ENCODE data around the gene SORT1. TPM values are rescaled to one million over a fixed set of nuclear protein-coding genes. Genes with fewer than 3 reads are reported as not detected.

The SORT1 gene
- total and polyA plus RNA-seq, 10 donors, result 2.0 to 63.9 (median 35.0) TPM

GRCh38 chr1:109261006-109261405, 136.7 kb downstream of the SORT1 start:
- Histone ChIP-seq H3K27me3 (replicated peaks in 1 of 7) (peaks cover 0 to 10% (median 0%) of the 10 kb centered on the region in 7 donors), H3K9me3 (no peaks in the 10 kb centered on the region), H3K36me3 (no peaks in the 10 kb centered on the region), H3K4me1 (peaks cover 0 to 11% (median 7%) of the 10 kb centered on the region in 6 donors), H3K4me3 (no peak overlapping the region), H3K27ac (no peak overlapping the region)
- 80 to 97% (median 88%) methylated on average over 9 to 16 of the region's 16 CpGs for WGBS, 5 donors
- no peak for TF ChIP-seq POLR2A (IDR thresholded peaks at IDR 0.05)
- no peak for TF ChIP-seq CTCF (IDR thresholded peaks at IDR 0.05 in 8 of 11, conservative IDR thresholded peaks at IDR 0.05 in 3 of 11)
- TF ChIP-seq POLR2AphosphoS5 (IDR thresholded peaks at IDR 0.05), result no peak
- DNase-seq, result no peak
- intact Hi-C loops (cut with DNase I; ENCODE audit: low total_unique reads), result no loop called here

GRCh38 chr1:109259674-109260557, 137.8 kb downstream of the SORT1 start:
- Histone ChIP-seq H3K27me3 (replicated peaks in 1 of 7) (peaks cover 0 to 15% (median 0%) of the 10 kb centered on the region in 7 donors), H3K36me3 (no peaks in the 10 kb centered on the region), H3K27ac (no peak overlapping the region), H3K9me3 (no peaks in the 10 kb centered on the region), H3K4me1 (peaks cover 0 to 16% (median 9%) of the 10 kb centered on the region in 6 donors), H3K4me3 (no peak overlapping the region)
- WGBS, 5 donors, result 69 to 86% (median 78%) methylated on average over 7 of the region's 7 CpGs
- no peak for DNase-seq
- intact Hi-C loops (cut with DNase I; ENCODE audit: low total_unique reads), result no loop called here
- TF ChIP-seq POLR2AphosphoS5 (IDR thresholded peaks at IDR 0.05), result no peak
- TF ChIP-seq CTCF (IDR thresholded peaks at IDR 0.05 in 8 of 11, conservative IDR thresholded peaks at IDR 0.05 in 3 of 11), result no peak
- TF ChIP-seq POLR2A (IDR thresholded peaks at IDR 0.05), result no peak

Other genes with a start within 250 kb of the SORT1 start
- 100 to 1,000 TPM in 3 of 7 donors, 10 to 100 TPM in 4; 98.5 to 138 (median 99.4) TPM for gene SARS1, start 184.0 kb downstream of the SORT1 start, total RNA-seq
- gene SARS1, start 184.0 kb downstream of the SORT1 start, polyA plus RNA-seq, result 10 to 100 TPM; 47.2 to 63.2 (median 50.1) TPM
- gene CELSR2, start 148.4 kb downstream of the SORT1 start, total RNA-seq, result 1 to 10 TPM in 5 of 7 donors, under 1 TPM in 2; 0.79 to 2.9 (median 1.4) TPM
- under 1 TPM; 0.20 to 0.54 (median 0.46) TPM for gene CELSR2, start 148.4 kb downstream of the SORT1 start, polyA plus RNA-seq
- 1 to 10 TPM; 2.0 to 9.3 (median 3.1) TPM for gene PSRC1, start 114.8 kb downstream of the SORT1 start, total RNA-seq
- gene PSRC1, start 114.8 kb downstream of the SORT1 start, polyA plus RNA-seq, result 1 to 10 TPM; 3.5 to 3.9 (median 3.5) TPM
- gene MYBPHL, start 90.9 kb downstream of the SORT1 start, total RNA-seq, result not detected
- not detected for gene MYBPHL, start 90.9 kb downstream of the SORT1 start, polyA plus RNA-seq
- 10 to 100 TPM; 29.9 to 87.0 (median 62.2) TPM for gene PSMA5, start 28.5 kb upstream of the SORT1 start, total RNA-seq
- gene PSMA5, start 28.5 kb upstream of the SORT1 start, polyA plus RNA-seq, result 10 to 100 TPM; 35.8 to 63.9 (median 61.2) TPM
- 1 to 10 TPM in 5 of 7 donors, under 1 TPM in 2; 0.46 to 2.5 (median 1.3) TPM for gene SYPL2, start 68.6 kb upstream of the SORT1 start, total RNA-seq
- under 1 TPM; 0.26 to 0.51 (median 0.41) TPM for gene SYPL2, start 68.6 kb upstream of the SORT1 start, polyA plus RNA-seq
- 10 to 100 TPM in 2 of 7 donors, 1 to 10 TPM in 5; 7.9 to 11.9 (median 8.7) TPM for gene ATXN7L2, start 86.0 kb upstream of the SORT1 start, total RNA-seq
- 10 to 100 TPM in 2 of 3 donors, 1 to 10 TPM in 1; 7.1 to 16.8 (median 12.2) TPM for gene ATXN7L2, start 86.0 kb upstream of the SORT1 start, polyA plus RNA-seq
- gene CYB561D1, start 96.2 kb upstream of the SORT1 start, total RNA-seq, result 10 to 100 TPM in 6 of 7 donors, 1 to 10 TPM in 1; 8.6 to 17.6 (median 13.7) TPM
- 1 to 10 TPM; 4.5 to 8.0 (median 6.0) TPM for gene CYB561D1, start 96.2 kb upstream of the SORT1 start, polyA plus RNA-seq
- 1 to 10 TPM; 3.7 to 8.5 (median 6.0) TPM for gene AMIGO1, start 111.8 kb upstream of the SORT1 start, total RNA-seq
- gene AMIGO1, start 111.8 kb upstream of the SORT1 start, polyA plus RNA-seq, result under 1 TPM; 0.57 to 0.99 (median 0.67) TPM
- not detected for gene GPR61, start 142.0 kb upstream of the SORT1 start, total RNA-seq
- gene GPR61, start 142.0 kb upstream of the SORT1 start, polyA plus RNA-seq, result not detected
- 10 to 100 TPM in 4 of 7 donors, 1 to 10 TPM in 3; 7.4 to 11.4 (median 10.4) TPM for gene GNAI3, start 150.7 kb upstream of the SORT1 start, total RNA-seq
- 1 to 10 TPM; 1.8 to 3.3 (median 2.7) TPM for gene GNAI3, start 150.7 kb upstream of the SORT1 start, polyA plus RNA-seq
- gene GNAT2, start 221.7 kb upstream of the SORT1 start, total RNA-seq, result under 1 TPM in 2 of 7 donors, not detected in 5; 0.59 to 0.92 TPM
- gene GNAT2, start 221.7 kb upstream of the SORT1 start, polyA plus RNA-seq, result under 1 TPM in 1 of 3 donors, not detected in 2; 0.08 TPM
- gene AMPD2, start 221.9 kb upstream of the SORT1 start, total RNA-seq, result 100 to 1,000 TPM; 112 to 193 (median 170) TPM
- gene AMPD2, start 221.9 kb upstream of the SORT1 start, polyA plus RNA-seq, result 10 to 100 TPM; 25.2 to 66.1 (median 60.3) TPM